HG03521 (cell line): ENCODE data around the gene SLC20A1.
"Not testable (repeated sequence)": the region's sequence is repeated elsewhere in the genome, so short reads cannot be mapped to it uniquely, and the experiment has no call there.

Source experiments
- ATAC-seq: cut with Tn5 transposase; IDR thresholded peaks from one replicate; pipeline ENCODE4 v1.9.1; 2021; ENCODE audit warnings: mild to moderate bottlenecking, moderate library complexity; ENCODE audit not compliant: unreplicated experiment

SLC20A1 gene, protein sequence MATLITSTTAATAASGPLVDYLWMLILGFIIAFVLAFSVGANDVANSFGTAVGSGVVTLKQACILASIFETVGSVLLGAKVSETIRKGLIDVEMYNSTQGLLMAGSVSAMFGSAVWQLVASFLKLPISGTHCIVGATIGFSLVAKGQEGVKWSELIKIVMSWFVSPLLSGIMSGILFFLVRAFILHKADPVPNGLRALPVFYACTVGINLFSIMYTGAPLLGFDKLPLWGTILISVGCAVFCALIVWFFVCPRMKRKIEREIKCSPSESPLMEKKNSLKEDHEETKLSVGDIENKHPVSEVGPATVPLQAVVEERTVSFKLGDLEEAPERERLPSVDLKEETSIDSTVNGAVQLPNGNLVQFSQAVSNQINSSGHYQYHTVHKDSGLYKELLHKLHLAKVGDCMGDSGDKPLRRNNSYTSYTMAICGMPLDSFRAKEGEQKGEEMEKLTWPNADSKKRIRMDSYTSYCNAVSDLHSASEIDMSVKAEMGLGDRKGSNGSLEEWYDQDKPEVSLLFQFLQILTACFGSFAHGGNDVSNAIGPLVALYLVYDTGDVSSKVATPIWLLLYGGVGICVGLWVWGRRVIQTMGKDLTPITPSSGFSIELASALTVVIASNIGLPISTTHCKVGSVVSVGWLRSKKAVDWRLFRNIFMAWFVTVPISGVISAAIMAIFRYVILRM

GRCh38 chr2:112645310-112646101 is at the start of gene SLC20A1:
Gene SLC20A1 (plus strand): TSS chr2:112645939. CDS start chr2:112646829, 890 bp downstream.
- peak; percentile 87 for ATAC-seq

- no peak for ATAC-seq
Observed at GRCh38 chr2:112597537-112598322, 48.0 kb upstream of the SLC20A1 start.

- no peak for ATAC-seq
Observed at GRCh38 chr2:112600634-112601033, 45.1 kb upstream of the SLC20A1 start.

GRCh38 chr2:112601754-112602153 is 44.0 kb upstream of the SLC20A1 start:
- ATAC-seq = no peak

DNA sequence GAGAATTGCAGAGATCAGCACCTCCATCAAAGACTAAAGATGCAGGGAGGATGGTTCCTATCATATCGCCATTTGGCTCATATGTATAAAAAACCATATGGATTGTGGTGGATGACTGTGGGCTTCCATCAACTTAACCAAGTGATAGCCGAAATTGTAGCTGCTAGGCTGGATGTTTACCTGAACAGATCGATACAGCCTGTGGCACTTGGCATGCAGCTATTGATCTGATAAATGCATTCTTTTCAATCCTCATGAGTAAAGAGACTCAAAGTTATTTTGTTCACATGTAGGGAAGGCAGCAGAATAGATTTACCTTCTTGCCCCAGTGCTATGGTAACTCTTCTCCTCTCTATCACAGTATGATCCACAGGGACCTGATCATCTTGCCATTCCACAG is 42.8 kb upstream of the SLC20A1 start:
- no peak for ATAC-seq

- no peak for ATAC-seq
Observed at GRCh38 chr2:112603731-112604130, 42.0 kb upstream of the SLC20A1 start.

- ATAC-seq = no peak
Observed at GRCh38 chr2:112604952-112605351, 40.8 kb upstream of the SLC20A1 start.

DNA sequence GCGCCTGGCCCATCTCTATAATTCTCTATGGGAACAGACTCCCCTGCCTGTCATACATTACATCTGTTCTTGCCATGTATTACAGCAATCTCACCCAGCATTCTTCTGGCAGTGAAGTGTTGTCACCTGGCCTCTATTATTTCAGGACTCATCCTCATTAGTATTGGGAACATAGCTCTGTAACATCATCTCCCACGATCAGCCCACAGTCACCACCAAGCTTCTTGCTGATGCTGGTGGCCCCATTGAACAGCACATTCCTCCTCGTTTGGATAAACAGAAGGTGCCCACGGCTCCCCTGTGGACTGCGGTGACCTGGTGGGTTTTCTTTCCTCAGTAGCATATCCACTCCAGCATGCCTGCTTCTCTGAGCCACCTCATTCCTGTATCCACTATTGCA is 39.8 kb upstream of the SLC20A1 start:
- ATAC-seq = no peak

DNA sequence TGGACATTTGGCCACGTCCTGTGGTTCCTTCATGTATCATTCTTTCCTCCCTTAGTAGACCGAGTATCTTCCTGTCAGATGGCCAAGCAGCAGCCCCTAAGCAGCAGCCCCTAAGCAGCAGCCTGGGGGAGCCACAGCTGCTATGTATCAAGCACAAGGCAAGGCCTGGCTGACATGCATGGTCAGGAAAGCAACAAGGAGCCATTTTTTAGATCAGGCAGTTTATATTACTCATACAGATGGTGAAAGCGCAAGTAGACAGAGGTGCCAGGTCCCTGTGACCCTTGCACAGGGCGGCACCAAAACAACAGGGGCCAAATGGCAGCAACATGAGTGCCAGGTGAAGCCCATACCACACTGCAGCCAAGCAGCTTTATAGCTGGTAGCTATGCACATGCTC is 39.2 kb upstream of the SLC20A1 start:
- ATAC-seq = no peak

GRCh38 chr2:112607680-112608438 is 37.9 kb upstream of the SLC20A1 start:
- no peak for ATAC-seq

GRCh38 chr2:112609320-112609719 is 36.4 kb upstream of the SLC20A1 start:
- ATAC-seq = not testable (repeated sequence)

DNA sequence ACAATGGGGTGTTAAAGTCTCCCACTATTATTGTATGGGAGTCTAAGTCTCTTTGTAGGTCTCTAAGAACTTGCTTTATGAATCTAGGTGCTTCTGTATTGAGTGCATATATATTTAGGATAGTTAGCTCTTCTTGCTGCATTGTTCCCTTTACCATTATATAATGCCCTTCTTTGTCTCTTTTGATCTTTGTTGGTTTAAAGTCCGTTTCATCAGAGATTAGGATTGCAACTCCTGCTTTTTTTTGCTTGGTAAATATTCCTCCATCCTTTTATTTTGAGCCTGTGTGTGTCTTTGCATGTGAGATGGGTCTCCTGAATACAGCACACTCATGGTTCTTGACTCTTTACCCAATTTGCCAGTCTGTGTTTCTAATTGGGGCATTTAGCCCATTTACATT is 33.5 kb upstream of the SLC20A1 start:
- not testable (repeated sequence) for ATAC-seq

- ATAC-seq = no peak
Observed at GRCh38 chr2:112614201-112614840, 31.4 kb upstream of the SLC20A1 start.

DNA sequence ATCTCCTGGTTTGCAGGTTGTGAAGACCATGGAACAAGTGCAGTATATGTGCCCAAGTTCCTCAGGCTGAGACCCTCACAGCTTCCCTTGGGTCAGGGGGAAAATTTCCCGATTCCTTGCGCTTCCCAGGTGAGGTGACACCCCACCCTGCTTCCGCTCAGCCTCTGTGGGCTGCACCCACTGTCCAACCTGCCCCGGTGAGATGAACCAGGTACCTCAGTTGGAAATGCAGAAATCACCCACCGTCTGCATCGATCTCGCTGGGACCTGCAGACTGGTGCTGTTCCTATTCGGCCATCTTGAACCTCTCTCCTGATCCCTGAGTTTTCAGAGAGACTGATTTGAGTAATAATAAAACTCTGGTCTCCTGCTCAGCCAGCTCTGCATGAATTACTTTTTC is 30.7 kb upstream of the SLC20A1 start:
- no peak for ATAC-seq

DNA sequence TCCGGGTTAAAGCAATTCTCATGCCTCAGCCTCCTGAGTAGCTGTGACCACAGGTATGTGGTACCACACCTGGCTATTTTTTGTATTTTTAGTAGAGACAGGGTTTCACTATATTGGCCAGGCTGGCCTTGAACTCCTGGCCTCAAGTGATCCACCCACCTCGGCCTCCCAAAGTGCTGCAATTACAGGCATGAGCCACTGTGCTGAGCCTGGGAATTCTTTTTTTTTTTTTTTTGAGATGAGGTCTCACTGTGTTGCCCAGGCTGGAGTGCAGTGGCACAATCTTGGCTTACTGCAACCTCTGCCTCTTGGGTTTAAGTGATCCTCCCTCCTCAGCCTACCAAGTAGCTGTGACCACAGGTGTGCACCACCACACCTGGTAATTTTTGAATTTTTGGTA is 29.9 kb upstream of the SLC20A1 start:
- ATAC-seq = not testable (repeated sequence)

DNA sequence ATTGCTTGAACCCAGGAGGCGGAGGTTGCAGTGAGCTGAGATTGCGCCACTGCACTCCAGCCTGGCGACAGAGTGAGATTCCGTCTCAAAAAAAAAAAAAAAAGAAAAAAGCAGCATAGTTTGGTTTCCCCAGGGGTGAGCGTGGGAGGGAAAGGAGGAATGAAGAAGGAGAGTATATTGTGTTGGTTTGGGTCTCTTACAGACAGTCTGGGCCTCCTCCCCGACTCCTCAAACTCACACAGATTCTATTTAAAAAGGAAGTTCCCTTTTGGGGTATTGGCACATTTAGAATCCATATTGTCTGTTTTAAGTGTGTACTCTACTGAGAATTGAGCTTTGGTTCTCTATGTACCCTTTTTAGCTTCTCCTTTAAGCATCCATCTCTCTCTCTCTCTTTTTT is 27.4 kb upstream of the SLC20A1 start:
- ATAC-seq = no peak

DNA sequence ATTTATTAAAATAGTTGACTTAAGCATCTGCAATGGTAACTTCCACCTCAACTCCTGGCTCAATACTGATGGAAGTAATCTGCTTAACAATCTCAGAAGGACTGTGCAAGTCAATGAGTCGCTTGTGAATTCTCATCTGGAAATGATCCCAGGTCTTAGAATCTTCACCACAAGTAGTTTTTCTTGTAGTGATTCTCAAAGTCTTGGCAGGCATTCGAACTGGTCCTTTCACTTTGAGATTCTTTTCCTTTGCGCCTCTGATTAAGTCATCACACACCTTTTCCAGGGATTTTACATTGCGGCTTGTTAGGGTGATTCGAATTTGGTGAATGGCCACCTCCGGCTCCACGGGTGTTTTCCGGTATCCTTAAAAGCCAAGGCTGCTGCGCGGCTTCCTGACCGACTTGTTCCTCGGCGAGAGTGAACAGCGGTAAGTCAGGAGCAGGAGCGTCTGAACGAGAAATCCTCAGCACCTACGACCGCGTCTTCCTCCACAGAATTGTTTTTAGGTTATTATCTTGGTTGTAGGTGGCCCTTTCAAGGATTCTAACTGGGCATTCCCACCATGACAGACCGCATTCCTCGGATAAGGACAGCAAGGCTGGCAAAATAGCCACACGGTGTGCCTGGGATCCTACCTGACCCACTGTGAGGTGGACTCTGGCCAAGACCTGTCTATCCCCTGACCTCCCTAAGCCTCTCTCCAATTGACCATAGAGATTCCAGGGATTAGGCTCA is 23.8 kb upstream of the SLC20A1 start:
- no peak for ATAC-seq

GRCh38 chr2:112622528-112622849 is 23.2 kb upstream of the SLC20A1 start:
- no peak for ATAC-seq
